ENCODE data around the gene SLC16A5. TPM values are rescaled to one million over a fixed set of nuclear protein-coding genes. Genes with fewer than 3 reads are reported as not detected.
A peak's percentile ranks its signal among the peaks of the same experiment; 100 is the strongest.

The SLC16A5 gene
- total and polyA plus RNA-seq, 8 donors, result 2.2 to 8.8 (median 4.4) TPM

DNA sequence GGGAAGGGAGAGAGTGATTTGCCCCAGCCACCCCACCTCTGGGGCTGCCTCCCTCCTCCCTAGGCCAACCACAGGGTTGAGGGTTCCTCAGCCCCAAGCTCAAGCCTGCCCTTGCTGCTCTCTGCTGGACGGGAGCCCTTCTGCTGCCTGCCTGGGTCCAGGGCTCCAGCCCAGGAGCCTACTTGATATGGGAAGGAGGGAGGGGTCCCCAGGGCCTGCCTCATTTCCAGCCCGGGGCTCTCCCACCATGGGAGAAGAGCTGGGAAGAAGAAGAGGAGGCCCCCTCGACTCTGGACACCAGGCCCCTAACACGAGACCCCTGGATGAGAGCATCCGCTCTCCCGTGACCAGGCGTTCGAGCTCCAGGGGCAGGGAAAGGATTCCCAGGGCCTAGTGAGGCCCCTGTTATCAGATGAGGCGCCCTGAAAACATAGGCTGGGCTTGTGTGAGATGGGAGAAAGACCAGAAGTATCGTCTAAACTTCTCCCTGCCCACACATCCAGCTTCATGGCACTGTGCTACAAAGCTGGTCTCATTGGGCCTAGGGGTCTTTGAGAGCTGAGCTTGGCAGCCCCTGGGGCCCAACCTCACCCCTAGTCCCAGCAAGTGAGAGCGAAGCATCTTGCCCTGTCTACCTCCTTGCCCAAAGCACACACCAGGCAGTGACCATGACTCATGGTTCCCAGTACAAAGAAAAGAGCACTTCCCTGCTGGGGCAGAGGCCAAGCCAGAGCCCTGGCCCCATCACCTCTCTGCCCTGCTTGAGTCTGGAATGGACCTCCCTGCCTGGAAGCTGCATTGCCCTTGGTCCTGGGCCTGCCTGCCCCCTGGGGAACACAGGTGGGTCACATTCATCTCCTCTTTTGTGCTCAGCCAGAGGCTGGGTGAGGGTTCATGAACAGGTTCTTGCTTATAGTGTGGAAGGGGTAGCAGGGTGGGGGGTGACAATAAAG lies 987 bp downstream of the SLC16A5 start:
- no peaks in the 10 kb centered on the region for H3K27me3 ChIP-seq
- intact Hi-C loops (cut with DNase I), result no loop called here
- H3K9me3 ChIP-seq, result no peaks in the 10 kb centered on the region
- no peaks in the 10 kb centered on the region for H3K36me3 ChIP-seq
- H3K27ac ChIP-seq, result peak overlapping the region; percentile 59 to 83 (median 76)
- DNase-seq, result no peak
- H3K4me1 ChIP-seq, result no peaks in the 10 kb centered on the region
- TF ChIP-seq, protein P1, sequence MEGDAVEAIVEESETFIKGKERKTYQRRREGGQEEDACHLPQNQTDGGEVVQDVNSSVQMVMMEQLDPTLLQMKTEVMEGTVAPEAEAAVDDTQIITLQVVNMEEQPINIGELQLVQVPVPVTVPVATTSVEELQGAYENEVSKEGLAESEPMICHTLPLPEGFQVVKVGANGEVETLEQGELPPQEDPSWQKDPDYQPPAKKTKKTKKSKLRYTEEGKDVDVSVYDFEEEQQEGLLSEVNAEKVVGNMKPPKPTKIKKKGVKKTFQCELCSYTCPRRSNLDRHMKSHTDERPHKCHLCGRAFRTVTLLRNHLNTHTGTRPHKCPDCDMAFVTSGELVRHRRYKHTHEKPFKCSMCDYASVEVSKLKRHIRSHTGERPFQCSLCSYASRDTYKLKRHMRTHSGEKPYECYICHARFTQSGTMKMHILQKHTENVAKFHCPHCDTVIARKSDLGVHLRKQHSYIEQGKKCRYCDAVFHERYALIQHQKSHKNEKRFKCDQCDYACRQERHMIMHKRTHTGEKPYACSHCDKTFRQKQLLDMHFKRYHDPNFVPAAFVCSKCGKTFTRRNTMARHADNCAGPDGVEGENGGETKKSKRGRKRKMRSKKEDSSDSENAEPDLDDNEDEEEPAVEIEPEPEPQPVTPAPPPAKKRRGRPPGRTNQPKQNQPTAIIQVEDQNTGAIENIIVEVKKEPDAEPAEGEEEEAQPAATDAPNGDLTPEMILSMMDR (IDR thresholded peaks at IDR 0.05), result no peak
- 78 to 81% methylated on average over 11 of the region's 11 CpGs for WGBS, 2 donors
- peak overlapping the region in 3 of 4 donors; percentile 15 to 48 (median 35) for H3K4me3 ChIP-seq
- ATAC-seq, result peak in 2 of 4 donors; percentile 14 to 23
- no peak for FAIRE-seq

DNA sequence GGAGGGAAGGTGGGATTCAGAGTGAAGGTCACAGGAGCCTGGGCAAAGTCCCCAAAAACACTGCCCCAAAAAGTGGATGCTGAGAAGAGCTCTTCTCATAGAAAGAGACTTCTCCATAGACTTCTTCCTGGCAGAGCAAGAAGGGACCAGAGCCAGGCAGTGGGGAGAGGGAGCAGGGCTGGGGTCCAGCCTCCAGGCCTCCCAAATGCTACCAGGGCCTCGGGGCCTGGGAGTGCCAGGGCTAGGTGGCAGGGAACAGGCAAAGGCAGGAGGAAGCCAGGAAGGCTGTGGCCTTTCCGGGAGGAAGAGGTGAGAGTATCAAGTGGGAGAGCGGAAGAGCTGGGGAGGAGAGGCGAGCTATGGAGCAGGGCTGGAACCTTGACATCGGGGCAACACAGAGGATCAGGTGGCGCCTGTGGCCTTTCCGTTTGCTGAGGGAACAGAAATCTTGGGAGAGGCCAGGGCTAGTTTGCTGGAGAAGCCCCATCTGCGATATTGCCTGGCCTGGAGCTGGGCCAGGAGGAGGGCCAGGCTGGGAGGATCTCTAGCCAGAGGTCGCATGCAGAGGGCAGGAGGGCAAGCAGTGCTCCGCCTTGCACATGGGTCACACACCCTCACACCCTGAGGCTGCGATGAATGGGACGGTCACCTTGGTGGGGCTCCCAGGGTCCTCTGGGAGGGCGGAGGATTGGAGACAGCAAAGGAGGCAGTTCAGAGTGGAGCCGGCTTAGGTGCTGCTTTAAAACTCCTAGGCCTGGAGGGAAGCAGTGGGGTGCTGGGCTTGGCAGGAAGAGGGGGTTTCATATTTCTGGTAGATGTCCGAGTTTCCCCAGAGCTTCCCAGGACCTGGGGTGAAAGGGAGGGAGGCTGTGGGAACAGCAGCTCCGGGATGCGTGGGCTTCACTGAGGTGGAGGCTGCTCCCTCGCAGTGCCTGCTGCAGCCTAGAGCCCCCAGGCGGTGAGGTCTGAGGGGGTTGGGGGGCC lies 3.4 kb downstream of the SLC16A5 start:
- ATAC-seq, result no peak
- Histone ChIP-seq H3K4me3 (no peak overlapping the region), H3K27me3 (no peaks in the 10 kb centered on the region), H3K9me3 (no peaks in the 10 kb centered on the region), H3K4me1 (no peaks in the 10 kb centered on the region), H3K27ac (peak overlapping the region in 2 of 4 donors; percentile 0 to 28), H3K36me3 (no peaks in the 10 kb centered on the region)
- intact Hi-C loops (cut with DNase I), result no loop called here
- TF ChIP-seq, protein P1 (IDR thresholded peaks at IDR 0.05), result no peak
- no peak for FAIRE-seq
- WGBS, 2 donors, result 56 to 59% methylated on average over 18 to 19 of the region's 19 CpGs
- no peak for DNase-seq

DNA sequence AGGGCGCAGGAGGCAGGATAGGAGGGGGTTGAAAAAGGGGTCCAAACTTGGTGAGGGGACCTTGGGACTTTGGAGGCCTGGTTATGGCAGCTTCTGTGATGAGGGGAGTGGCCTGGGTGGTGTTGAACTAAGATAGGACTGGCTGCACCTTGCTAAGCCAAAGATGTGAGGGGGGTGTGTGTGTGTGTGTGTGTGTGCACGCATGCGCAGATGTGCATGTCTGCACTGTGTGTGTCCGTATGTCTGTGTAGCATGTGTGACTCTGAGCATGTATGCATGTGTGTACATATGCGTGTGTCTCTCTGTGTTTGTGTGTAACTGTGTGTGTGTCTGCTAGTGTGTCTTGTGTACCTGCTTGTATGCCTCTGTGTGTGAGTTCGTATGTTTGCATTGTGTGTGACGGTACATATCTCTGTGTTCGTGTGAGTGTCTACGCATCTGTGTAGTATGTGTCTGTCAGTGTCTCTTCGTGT lies 4.1 kb downstream of the SLC16A5 start:
- Histone ChIP-seq H3K4me1 (no peaks in the 10 kb centered on the region), H3K4me3 (no peak overlapping the region), H3K27me3 (no peaks in the 10 kb centered on the region), H3K9me3 (no peaks in the 10 kb centered on the region), H3K36me3 (no peaks in the 10 kb centered on the region), H3K27ac (no peak overlapping the region)
- 71 to 79% methylated on average over 10 of the region's 10 CpGs for whole genome bisulfite sequencing, 2 donors
- FAIRE-seq (no peak), DNase-seq (no peak), ATAC-seq (no peak)
- intact Hi-C loops (cut with DNase I), result no loop called here
- TF ChIP-seq, protein P1 (IDR thresholded peaks at IDR 0.05), result no peak

DNA sequence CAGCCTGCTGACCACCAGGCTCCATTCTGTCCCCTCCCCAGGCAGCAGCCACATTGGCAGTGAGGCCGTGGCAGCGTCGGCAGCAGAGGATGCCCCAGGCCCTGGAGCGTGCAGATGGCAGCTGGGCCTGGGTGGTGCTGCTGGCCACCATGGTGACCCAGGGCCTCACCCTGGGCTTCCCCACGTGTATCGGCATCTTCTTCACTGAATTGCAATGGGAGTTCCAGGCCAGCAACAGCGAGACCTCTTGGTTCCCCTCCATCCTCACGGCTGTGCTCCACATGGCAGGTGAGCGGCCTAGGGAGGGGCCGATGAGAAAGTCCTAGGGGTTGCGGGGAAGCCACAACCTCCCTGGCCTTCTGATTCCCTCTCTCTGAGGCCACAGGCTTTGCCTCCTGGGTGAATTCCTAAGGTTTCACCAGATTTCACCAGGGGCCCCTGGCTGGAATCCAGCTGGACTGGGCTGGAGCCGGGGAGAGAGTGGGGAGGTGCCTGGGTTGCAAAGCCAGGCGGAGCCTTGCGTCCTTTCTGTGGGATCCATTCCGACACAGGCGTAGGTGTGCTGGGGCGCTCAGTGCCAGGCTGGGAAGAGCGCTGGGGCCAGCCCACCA lies 5.9 kb downstream of the SLC16A5 start:
- H3K4me1 ChIP-seq, result no peaks in the 10 kb centered on the region
- FAIRE-seq, result no peak
- no peak overlapping the region for H3K4me3 ChIP-seq

More for the DNA sequence above, 5.9 kb downstream of the SLC16A5 start:
- TF ChIP-seq, protein P1 (IDR thresholded peaks at IDR 0.05), result no peak
- Histone ChIP-seq H3K27me3 (no peaks in the 10 kb centered on the region), H3K9me3 (no peaks in the 10 kb centered on the region), H3K27ac (no peak overlapping the region), H3K36me3 (no peaks in the 10 kb centered on the region)
- WGBS, 2 donors, result 83 to 87% methylated on average over 18 of the region's 18 CpGs
- ATAC-seq (no peak), DNase-seq (no peak)
- intact Hi-C loops (cut with DNase I), result no loop called here

Data from pancreas (tissue), 10 donors.